ENCODE measurements around the gene ATP2B2.

The ATP2B2 gene

GRCh38 chr3:10510743-10511432 is 5.5 kb upstream of the ATP2B2 start:
- DNase-seq (ENCODE audit: low read depth), result no peak

DNA sequence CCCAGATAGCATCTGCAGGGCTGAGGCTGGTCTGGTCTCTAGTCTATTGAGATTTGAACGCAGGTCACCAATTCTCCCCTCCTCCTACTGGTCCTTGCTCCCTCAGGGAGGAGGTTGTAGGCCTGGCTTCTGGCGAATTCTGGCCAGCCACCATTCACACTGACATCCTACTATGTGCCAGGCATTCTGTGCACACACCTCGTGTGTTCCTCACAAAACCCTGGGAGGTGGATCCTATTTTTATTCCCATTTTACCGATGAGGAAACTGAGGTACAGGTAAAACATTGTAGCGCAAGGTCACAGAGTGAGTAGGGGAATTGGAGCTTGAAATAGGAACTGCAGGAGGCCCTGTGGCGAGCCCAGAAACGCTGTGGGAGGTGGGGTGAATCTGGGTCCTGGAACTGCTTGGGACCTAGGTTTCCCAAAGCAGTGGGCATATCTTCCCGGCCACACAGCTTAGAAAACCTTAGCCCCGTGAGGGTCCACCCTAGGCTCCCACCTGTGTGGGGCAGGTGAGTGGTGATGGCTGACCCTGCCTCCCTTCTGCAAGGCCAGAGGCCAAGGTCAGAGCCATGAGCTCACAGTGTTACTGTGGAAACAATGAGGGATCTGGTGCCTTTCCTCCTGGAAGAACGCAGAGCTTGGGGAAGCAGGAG is 4.8 kb upstream of the ATP2B2 start:
- DNase-seq (ENCODE audit: low read depth), result no peak

DNA sequence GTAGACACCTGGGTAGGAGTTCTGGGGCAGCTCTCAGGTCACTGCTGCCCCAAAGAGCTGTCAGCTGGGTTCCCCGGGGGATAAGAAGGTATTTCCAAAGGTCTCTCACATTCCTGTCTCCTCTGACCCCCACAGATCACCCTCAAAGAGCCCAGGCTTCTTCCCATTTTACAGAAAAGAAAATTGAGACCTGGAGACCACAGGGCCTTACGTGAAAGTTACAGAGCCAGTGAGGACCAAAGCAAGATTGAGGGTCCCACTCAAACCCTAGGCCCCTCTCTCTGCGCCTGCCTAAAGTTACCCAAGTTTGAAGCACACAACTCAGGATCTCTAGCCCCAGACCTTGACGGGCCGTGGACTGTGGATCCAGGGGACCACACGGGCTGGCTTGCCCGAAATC is 3.9 kb upstream of the ATP2B2 start:
- no peak for DNase-seq (ENCODE audit: low read depth)

DNA sequence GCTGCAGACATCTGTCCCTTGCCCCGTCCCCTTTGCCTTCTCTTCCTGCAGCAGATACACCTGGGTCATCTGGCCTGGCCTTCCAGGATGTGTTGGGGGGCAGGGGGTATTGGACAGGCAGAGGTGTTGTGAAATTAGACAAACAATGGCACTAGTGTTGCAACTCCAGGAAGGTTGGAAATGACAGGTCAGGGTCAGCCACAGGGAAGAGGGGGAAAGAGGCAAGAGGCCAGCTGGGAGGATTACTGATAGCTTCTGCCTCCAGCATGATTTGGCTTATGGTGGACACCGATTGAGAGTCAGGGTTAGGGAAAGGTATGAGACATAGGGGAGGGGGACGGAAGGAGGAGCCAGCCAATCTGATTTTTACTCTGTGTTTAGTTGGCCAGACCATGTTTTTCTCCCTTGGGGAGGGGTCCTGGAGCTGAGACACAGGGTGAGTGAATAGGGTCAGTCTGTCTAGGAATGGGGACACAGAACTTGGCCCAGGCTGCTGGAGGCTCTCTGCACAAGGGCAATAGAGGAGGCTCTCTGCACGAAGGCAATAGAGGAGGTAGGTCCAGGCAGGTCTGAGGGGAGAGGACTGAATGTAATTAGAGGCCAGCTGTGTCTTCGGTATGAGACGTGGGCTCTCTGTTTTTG is 3.4 kb upstream of the ATP2B2 start:
- no peak for DNase-seq (ENCODE audit: low read depth)

GRCh38 chr3:10508235-10508618 is 2.8 kb upstream of the ATP2B2 start:
- DNase-seq (ENCODE audit: low read depth), result no peak

DNA sequence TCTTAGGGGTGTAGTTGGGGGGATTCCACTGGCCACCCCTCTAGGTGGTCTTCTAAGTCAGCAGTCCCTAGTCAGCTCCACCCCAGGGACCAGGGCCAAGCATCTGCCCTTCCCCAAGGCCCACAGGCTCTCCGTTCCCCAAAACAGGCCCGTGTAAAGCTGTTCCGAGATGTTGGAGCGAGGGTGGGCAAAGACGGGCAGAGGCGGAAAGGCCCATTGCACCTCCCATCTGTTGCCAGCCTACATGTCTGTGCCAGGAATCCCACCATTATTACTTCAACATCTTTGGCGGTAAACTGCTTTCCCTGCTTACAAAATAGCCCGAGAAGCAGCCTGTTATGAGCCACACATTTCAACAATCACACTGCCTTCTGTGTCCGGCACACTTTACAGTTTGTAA is 1.9 kb upstream of the ATP2B2 start:
- no peak for DNase-seq (ENCODE audit: low read depth)

DNA sequence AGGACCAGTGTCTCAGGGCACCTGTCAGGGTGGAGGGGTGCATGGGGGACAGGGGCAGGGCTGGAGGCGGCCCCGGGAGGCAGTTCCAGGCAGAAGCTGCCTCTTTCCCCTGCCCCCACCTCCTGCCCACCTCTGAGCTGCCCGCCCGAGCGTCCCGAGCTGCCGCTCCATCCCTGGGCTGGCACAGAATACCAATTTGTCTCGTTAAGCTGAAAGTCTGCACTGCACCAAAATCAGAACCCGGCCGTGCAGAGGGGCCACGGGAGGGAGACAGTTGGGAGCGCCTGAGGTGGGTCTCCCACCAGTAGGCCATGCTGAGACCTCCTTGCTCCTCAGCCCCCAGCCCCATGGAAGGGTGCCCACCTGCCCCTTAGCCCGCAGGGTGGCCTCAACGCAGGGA is 1.3 kb upstream of the ATP2B2 start:
- no peak for DNase-seq (ENCODE audit: low read depth)

GRCh38 chr3:10505791-10506585 is 602 bp upstream of the ATP2B2 start:
- no peak for DNase-seq (ENCODE audit: low read depth)

DNA sequence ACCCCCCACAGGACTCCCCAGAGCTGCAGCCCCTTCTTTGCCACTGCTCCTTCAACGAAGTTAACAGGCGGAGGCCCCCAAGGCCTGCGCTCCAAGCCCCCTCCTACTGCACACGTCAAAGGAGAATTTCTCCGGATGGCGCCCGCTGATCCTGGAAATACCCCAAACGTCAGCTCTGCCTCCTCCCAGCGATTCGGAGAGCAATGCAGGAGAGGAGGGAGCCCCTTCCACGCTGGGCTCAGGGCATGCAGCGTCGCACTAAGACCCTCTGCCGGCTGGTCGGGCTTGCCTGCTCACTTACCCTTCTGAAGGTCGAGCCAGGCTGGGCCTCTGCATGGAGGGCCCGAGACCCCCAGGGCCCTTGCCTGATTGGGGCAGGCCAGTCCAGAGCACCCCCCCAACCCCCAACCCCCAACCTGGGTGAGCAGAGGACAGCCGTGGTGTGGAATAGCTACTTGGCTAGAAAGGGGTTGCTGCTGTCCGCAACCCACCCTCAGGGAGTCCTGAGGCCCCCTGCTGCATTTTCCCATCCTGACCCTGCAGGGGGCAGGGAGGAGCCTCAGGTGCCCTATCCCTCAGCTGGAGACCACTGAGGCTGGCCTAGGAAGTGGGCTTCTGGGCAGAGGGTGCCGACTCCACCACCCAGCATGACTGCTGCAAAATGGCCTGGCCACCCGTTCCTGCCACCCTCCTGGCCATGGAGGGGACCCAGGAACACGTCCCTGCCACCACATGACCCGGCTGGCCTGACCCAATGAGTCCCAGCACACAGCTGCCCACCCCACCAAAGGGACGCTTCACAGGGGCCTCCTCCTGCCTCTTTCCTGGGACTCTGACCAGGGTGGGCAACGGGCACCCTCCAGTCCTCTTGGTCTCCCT is 976 bp downstream of the ATP2B2 start:
- no peak for DNase-seq (ENCODE audit: low read depth)

DNA sequence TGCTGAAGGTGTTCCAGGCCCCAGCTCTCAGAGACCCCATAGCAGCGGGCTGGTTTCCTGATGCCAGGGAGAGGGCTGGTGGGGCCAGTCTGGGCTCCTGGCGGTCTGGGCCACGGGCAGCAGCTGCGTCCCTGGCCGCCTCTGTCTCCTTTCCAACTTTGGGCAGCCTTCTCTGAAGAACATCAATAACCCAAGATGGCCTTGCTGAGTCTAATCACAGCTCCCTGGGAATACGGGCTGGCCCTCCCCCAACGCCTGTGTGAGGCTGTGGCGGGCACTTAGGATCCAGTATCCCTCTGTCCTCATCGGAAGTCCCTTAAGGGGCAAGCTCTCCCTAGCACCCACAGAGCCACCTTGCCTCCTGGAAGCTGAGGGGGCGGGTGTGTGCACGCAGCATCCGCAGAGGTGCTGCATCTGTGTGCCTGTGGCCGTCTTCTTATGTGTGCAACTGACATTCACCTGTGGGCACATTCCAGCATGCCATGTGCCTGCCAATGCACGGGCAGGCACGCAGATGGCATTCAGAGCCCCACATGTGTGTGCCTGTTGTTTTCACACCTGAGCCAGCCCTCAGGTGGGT is 2.1 kb downstream of the ATP2B2 start:
- DNase-seq (ENCODE audit: low read depth), result no peak

- no peak for DNase-seq (ENCODE audit: low read depth)
Observed at GRCh38 chr3:10502185-10502880, 3.1 kb downstream of the ATP2B2 start.

DNA sequence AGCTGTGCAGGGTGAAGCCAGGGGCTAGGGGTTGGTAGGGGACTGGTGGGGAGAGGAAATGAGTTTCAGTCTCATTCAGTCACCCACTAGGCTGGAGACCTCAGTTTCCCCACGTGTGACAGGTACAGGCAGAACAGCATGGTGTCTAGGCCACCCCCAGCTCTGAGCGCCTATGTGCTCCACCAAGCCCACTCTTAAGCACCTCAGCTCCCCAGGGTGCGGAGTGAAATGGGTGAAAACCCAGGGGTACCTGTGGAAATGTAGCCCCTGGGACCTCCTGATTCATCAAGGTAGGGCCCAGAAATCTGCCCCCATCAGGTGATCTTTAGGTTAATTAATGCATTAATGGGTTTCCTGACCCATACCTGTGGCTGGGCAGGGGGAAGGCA is 3.7 kb downstream of the ATP2B2 start:
- DNase-seq (ENCODE audit: low read depth), result no peak

DNA sequence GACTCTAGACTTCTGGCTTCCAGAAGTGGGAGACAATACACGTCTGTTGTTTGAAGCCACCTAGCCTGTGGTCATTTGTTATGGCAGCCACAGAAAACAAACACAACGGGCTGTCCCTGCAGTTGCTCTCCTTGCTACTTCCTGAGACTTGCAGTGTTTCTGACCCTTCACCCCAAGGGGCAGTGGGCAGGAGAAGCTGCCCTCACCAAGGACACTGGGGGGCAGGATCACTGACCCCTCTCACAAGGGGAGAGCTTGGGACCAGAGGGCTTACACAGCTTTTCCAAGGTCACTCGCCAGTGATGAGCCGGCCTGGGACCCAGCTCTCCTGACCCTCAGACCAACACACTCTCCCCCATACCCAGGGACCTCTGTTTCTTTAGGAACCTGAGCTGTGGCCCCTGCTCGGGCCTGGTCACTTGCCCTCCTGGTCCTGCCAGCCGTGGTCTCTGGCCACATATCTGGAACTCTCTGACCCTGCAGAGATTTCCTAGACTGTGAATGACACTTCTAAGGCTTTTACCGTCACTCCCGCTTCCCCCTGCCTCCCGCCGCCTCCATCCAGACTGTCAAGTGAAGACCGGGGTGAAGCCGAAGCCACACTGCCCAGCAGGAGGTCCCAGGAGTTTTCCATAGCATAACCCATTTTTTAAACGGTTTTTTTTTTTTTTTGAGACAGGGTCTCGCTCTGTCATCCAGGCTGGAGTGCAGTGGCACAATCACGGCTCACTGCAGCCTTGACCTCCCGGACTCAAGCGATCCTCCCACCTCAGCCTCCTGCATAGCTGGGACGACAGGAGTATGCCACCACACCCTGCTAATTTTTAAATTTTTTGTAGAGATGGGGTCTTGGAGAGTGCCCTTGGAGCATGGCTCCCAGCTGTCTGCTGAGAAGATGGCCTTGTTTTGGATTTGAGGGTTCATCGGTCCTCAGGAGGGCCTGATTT is 4.4 kb downstream of the ATP2B2 start:
- no peak for DNase-seq (ENCODE audit: low read depth)

DNA sequence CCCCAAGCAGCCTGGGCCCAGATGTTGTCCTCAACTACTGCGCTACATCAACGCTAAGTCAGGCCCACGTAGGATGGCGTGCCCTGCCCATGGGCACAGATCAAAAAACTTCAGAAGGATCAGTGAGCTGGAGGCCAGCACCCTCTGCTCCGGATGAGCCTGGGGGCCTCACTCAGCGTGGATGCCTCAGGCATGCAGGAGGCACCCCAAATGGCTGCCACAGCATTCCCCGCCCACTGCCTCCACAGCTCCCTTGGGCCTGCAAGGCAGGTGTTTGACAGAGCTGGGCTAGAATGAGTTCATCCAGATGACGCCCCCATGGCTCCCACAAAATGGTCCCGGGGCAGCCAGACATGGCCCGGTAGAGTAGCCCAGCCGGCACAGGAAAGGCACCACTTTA is 7.1 kb downstream of the ATP2B2 start:
- no peak for DNase-seq (ENCODE audit: low read depth)

DNA sequence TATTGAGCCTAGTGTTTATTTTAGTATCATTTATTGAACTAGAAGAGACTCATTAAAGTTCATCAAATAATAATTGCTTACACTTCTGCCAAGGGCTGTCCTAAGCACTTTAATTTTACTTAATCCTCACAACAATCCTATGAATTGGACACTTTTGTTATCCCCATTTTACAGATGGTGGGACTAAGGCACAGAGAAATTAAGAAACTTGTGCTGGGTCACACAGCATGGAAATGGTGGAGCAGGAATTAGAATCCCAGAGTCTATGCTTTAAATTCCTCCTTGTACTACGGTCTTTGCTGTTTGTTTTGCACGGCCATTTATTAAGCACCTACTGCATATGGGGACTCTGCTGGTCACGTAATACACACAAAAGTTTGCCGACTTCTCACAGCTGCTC is 7.9 kb downstream of the ATP2B2 start:
- no peak for DNase-seq (ENCODE audit: low read depth)

GRCh38 chr3:10496121-10496863 is 9.1 kb downstream of the ATP2B2 start:
- DNase-seq (ENCODE audit: low read depth), result no peak

DNA sequence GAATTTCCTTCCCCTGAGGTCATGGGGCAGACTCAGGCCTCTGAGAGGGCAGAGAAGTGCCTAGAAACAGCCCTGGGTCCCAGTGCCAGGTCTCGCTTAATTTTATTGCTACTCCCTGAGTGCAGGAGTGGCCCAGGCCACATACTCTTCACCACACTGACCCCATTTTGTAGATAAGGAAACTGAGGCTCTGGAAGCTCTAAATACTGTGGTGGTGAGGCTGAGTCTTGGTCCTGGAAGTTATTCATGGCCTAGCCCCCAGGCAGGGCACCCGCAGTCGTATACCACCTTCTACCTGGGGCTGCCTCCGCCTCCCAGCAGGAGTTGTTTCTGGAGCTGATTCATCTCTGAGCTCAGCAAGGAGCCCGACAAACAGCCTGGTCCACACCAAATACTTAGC is 9.8 kb downstream of the ATP2B2 start:
- no peak for DNase-seq (ENCODE audit: low read depth)

GRCh38 chr3:10495003-10495402 is 10.4 kb downstream of the ATP2B2 start:
- no peak for DNase-seq (ENCODE audit: low read depth)

- DNase-seq (ENCODE audit: low read depth), result no peak
Observed at GRCh38 chr3:10494180-10494579, 11.2 kb downstream of the ATP2B2 start.
